IPS DF 19.7 (cell line): ENCODE measurements around the gene ELMO1.

Experiments used
- DNase-seq: peaks from one replicate; pipeline ENCODE4 v3.0.0-alpha.2; 2013; ENCODE audit warnings: low read depth, low spot score

The ELMO1 gene

DNA sequence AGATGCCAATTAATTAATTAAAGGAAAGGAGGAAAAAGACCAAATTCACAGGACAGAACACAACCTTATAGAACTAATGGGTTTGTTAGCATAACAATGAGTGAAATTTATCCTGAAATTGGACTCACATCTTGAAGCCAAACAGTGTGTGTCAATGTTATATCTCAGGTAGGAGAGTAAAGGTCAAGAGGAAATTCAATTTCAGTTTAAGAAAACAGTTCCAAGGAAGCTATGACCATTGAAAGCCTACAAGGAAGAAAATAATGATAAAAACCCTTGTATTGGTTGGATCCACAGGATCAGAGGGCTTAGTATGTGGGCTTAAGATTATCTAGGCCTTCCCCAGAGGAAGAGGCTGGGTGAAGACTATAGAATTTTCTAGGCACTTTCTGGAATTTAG is 525.5 kb downstream of the ELMO1 start:
- DNase-seq = no peak

DNA sequence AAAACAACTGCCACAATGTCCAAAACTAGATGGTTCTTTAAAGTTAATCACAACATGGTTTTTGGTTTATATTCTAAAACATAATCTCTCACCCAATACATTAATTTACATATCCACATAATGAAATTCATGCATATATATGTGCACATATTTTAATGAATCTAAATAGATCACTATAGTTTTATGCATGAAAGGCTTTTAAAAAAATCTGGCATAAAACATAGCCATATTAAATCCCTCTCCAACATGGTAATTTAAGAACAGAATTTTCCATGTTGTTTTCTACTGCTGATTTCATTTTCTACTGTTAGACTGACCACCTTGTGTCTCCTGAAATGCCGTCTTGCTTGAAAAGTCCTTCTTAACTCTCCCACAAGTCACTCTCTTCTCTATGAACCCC is 528.2 kb downstream of the ELMO1 start:
- no peak for DNase-seq

DNA sequence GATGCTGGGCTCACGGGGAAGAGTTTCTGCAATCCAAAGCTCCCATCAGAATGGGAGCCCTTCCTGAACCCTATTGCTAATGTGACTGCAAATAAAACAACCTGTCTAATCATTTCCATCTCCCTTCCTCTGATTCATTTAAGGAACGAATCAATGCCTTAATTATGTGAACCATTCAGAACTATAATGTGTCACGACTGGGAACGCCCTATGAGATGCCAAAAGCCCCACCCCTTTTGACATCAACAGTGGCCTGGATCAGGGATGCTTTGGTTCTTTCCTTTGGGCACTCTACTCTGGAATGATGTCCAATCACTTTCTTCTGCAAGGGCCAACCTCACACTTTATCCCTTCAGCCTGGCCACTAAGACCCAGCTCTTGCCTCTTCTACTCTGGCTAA is 528.9 kb downstream of the ELMO1 start:
- no peak for DNase-seq

DNA sequence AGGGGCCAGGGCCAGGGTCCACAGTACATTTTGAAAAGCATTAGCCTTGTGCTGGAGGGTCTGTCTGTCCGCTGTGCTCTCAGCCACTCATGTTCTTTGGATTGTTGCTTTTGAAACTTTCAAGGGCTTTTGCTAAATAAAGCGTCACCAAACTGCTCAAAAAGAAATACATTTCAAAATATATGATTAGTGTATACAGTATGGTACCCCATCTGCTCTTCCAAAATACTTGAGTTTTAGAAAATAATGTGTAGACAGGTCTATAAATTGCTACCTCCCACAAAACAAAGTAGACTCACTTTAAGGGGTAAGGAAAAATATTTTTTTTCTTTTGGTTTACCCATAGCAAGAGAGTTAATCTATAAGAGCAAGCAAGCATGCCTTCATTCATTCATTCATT is 530.1 kb downstream of the ELMO1 start:
- DNase-seq = no peak

DNA sequence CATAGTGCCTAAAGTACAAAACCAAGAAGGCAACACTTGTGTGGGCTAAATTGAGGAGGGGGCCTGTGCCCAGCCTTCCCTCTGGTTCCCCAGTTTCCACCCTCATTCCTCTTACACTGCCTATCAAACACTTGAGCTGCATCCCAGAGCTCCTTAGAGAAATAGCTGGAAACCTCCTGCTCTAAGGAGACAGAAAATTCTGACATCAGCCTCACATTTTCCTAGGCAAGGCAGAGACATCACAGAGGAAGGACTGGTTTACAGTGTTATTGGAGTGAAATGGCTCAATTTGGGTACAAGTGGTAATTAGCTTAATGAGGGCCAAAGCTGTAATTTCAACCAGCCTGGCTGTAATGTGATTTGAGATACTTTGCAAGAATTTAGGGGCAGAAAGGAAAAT is 532.0 kb downstream of the ELMO1 start:
- DNase-seq = no peak

DNA sequence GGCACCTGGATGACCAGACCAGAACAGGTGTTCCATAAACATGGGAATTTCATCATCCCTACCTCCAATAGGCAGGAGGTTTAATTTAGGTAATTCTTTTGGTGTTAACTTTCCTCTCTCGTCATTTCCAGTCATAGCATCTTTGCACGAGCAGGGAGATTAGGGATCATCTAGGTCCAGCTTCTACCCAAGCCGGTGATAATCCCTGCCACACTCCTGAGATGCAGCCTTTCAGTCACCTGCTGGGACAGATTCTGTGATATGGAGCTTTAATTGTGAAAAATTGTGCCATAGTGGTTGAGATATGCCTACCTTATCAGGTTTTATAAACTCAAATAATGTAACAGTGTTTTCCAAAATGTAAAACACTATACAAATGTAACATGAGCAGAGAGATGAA is 532.5 kb downstream of the ELMO1 start:
- DNase-seq = no peak

DNA sequence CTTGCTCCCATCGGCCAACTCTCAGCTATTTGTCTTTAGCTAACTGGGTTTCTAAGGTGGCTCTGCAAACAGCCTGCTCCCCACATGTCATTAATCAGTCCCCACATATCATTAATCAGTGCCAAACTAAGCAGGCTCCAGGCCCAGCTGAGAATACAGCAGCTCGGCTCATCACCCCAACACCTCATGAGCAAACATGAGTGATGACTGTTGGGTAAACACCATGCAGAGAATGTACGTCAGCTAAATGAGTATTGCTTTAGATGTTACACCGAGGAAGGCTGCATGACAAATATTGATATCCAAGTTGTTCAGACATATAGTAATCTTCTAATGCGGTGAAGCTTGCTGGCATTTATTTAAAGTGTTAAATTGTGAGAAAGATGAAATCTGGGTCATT is 536.9 kb downstream of the ELMO1 start:
- DNase-seq = no peak

DNA sequence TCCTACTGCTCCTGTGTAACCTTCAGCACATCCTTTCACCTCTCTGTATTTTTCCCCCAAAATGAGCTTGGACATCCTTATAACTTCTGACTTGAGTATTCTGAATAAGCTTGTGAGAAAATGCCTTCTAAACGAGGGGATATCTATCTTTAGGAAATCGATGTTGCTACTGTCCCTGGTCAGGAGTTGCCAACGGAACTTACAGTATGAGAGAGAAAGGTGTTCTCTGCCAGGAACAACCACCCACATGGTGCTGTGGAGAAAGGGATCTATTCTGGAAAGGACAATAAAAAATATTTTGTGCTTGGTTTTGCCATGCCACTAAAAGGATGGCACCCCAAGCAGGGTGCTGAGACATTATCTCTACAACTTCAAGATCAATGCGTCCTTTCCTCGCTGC is 537.8 kb downstream of the ELMO1 start:
- DNase-seq = no peak

DNA sequence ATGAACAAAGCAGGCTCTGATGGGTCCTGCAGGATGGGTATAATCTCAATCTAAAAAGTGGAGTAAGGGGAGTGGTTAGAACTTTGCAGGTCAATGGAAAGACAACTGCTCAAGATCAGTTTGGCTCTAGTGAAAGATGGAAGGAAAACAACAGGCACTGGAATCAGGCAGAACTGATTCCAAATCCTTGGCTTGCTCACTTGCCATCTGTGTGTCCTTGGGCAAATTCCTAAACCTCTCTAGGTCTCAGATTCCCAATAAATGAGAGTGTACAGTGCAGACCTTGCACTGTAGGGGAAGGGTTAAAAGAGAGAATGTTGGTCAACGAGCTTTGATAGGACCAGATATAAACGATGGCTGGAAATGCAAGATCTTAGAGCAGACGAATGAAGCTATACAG is 538.3 kb downstream of the ELMO1 start:
- DNase-seq = no peak

DNA sequence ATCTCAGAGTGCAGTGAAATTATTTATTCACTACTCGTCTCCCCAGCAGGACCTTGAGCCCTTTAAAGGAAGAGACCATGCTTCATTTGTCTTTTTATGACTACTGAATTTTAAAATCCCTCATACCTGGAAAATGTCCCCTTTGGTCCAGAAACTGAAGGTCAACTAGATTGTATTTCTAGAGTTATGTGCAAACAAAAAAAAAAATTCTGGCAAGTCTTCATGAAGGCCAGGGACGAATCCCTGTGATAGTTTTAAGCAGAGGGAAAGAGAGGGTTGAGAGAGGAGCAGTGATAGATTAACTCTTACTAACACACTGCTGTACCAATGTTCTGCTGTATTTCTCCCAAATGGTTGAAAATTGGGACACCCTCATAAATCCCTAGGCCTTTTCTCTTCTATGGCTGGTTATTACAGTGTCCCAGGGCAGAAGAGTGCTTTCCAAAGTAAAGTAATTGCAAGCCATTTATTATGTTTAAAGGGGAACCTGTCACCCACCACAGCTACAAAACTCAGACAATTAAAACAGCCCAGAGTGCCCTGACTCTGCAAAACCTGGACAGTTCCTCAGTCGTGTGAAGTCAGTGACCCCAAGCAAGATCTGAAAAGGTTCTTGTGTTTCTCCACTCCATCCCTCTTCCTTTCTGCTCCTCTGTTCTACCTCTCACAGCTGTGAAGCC is 541.6 kb downstream of the ELMO1 start:
- DNase-seq = no peak

DNA sequence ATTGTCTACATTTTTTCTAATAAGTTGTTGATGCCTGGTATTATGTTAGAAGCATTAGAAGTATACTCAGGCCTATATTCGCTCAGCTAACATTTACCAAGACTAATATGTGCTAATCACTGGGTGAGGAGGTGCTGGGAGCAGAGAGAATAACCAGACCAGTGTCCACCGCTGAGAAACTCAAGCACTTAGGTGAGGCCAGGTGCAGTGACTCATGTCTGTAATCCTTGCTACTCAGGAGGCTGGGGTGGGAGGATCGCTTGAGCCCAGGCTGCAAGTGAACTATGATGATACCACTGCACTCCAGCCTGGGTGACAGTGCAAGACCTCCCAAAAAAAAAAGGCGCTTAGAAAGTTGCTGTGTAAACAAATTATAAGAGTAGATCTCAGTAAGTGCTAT is 542.2 kb downstream of the ELMO1 start:
- DNase-seq = no peak

DNA sequence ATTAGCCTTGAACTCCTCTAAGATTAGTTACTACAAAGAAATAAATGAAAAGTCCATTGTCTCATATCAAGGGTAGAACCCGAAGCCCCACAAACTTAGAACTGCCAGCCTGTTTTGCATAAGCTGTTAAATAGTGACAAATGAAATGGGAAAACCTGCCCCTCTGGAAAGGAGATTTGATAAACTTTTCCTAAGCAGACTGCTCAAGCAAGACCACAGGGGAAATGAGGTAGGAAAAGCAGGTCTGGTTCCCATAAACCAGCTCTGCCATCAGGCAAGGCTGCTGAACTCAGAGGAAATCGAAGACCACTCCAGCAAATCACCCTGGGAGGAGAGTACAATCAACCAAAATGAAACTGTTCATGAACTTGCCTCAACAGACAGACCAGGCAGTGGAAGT is 542.8 kb downstream of the ELMO1 start:
- no peak for DNase-seq

DNA sequence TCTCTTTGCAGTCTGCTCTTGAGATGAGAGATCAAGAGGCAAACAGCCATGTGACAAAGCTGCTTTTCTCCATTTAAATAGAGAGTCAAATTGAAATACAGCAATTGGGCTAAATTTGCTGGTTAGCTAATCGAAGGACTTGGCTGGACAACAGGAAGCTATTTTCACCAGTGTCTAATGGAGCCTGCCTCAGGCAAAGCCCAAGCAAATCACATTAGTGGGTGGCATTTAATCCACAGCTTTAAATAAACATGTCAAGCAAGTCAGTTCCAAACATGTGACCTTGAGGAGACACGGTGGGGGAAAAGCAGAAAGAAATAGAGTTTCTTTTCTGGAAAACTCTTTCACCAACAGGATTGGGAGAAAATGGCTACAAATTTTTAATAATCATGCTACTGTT is 543.9 kb downstream of the ELMO1 start:
- no peak for DNase-seq

DNA sequence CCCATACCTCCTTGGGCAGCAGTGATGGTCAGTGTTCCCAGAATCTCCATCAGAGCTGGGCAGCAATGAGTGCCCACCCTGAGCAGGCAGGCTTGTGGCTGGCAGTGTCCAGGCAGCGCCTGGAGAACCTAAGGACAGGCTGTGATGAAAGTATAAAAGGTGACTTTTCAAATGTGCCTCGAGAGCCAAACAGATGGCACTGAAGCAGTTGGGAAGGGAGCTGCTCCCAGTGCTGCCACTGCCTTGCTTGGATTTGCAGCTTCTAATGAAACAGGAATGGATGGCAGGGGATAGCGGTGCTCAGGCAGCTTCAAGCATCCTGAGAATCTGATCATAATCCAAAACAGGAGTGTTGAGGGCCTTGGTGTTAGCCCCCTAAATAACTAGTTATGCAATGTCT is 544.6 kb downstream of the ELMO1 start:
- DNase-seq = no peak

DNA sequence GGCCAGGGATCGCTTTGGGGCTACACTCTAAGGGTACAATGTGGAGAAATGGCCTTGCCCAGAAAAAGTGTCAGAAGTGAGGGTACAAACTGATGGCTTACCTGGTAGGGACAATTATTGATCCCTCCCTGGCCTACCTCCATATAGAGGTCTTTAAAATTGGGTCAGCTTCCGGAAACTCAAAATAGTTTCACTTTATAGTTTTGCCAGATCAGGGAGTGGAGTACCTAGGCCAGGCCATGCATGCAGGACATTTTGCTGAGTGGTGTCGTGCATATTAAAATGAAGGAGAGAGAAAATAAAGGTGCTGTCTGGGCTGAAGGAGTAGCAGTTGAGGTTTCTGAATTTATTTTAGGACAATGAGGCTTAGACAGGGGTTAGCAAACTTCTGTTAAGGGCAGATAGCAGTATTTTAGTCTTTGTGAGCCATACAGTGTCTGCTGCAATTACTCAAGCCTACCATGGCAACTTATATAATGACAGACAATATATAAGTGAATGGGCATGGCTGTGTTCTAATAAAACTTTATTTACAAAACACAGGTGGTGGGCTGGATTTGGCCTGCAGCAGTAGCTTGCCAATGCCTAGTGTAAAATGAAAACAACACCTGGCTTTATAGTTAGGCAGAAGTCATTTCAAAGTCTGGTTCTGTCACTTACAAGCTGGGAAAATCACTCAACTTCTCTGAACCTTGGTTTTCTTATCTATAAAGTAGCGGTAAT is 547.5 kb downstream of the ELMO1 start:
- DNase-seq = no peak

DNA sequence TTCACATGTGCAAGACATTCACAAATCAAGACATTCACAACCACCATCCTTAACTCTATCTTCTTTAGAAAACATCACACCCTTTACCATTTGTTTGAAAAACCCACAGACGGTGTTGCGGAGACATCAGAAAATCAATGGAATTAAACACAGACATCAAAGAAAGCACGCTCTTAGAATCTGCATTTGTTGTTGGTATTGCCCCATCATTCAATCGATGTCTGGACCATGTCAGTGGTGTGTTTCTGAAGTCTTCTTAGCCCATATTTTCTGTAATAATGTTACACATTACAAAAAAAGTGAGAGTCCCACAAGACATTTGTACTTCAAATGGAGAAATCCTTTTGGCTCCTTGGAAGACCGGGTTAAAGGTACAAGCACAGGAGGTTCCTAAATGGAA is 550.5 kb downstream of the ELMO1 start:
- no peak for DNase-seq

DNA sequence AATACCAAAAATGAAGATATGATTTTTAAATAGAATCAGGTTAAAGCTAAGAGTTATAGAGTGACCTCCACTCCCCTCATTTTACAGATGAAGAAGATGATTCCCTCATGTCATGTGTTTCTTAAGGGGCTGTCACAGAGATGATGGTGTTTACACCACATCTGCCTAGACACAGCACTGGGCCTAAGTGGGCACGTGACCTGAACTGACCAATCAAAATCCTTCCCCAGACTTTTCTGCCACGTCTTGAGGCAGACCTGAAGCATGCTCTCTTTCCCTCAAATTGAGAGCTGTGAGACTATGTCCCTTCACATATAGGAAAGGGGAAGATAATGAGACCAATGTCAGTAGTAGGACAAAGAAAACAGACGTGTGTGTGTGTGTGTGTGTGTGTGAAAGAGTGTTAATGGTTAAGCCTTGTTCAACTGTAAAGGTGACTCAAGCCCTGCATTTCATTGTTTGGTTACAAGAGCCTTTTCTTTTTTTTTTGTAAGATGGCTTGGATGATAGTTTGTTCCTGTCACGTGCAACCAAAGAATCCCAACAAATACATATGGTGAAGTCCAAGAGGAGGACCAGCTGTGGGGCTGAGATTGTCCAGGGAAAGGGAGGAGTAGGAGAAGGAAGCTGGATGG is 551.6 kb downstream of the ELMO1 start:
- DNase-seq = no peak

DNA sequence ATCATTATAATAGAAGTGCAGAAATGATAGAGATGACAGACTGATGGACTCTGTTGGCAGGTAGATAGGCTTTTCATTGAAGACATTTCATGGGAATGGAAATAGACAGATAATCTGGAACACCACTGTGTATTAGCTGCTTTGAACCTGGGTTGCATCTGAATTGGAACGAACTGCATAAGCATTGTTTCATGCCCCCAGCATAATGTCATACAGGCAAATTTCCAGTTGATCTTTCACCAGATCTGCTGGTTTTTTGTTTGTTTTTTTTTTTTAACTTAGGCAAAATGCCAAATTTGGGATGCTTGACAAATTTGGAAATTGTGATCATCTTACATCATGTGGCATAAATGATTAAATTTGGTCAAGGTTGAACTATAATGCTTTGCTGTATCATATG is 552.2 kb downstream of the ELMO1 start:
- DNase-seq = no peak

DNA sequence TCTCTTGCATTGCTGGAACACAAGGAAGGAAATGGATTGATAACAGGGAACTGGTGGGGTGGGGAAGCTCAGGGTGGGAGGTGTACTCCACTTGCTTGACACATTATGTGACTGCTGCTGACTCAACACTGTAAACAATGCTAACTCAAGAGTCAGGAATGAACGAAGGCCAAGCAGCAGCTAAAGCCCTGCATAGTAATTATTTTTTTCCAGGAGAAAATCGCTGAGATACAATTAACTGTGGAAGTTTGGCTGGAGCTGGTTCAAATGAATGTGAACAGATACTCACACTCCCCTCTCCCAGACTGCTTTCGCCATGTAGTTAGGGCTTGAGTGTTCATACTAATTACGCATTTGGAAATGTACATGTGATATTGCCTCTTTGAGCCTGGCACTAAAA is 553.5 kb downstream of the ELMO1 start:
- no peak for DNase-seq

DNA sequence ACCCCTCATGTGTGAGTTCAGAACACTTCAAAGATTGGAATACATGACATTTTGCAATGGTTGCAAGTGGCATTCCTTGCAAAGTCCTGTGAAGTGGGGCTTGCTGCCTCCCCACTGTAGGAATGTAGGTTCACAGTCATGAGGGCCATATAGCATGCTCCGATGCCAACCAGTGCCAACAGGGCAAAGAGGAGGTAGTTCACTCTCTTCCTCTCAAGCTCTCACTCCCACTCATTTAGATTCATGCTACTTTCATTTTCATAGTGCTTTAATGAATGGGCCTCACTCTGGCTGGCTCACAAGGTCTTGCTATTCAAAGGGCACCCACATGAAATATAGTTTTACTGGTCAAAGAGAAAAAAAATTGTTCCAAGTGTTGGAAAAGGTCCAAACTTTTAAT is 554.5 kb downstream of the ELMO1 start:
- DNase-seq = no peak

DNA sequence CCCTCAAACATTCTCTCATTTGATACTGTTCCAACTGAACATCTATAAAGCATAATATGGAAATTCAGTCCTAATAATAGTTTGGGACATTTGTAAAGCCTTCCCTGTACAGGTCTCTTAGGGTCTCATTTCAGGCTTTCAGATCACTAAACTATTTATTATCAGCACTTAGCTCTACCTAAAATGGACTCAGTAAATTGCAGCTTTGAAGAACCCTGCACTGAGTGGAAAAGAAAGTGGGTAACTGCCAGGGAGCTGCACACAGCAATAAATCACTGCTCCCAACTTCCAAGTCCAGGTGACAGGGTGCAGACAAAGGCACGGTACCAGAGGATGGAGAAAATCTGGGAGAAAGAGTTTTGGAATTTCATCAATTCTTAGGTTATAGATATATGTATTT is 559.5 kb downstream of the ELMO1 start:
- DNase-seq = no peak

DNA sequence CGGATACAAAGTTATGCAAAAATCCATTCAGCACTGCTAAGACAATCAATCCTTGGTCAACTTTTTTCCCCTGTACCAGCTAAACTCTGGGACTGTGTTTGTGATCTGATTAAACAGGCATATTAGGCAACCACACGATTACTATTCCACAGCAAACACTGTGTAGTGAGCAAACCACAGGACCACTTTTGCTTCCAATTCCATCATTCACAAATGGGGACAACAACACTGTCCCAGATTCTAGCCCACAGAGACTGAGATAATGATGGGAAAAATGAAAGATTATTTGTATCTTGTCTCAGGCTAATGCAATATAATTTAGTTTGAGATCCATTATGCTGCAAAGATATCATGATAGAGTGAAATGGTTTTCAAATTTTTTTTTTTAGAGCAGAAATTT is 560.7 kb downstream of the ELMO1 start:
- no peak for DNase-seq

DNA sequence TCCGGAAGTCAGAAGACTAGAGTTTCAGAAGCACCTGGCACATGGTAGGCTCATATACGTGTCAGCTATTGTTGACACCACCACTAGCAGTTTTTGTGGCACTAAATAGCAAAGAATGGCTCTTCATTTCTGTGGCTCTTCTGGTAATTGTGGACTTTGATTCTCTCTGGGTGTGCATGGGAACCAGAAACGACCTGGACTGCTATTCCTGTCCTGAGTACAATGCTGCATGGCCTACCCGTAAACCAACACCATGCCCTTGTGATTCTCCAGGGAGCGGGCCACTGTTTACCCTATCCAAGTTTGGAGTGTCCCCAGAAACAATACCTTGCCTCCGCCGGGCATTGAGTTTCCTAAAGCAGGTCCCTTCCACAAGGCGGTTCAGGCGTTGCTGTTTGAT is 561.4 kb downstream of the ELMO1 start:
- DNase-seq = no peak
